Measurements from ENCODE around the gene MLLT11.
"Not testable (repeated sequence)": the region's sequence is repeated elsewhere in the genome, so short reads cannot be mapped to it uniquely, and the experiment has no call there.

The MLLT11 gene

DNA sequence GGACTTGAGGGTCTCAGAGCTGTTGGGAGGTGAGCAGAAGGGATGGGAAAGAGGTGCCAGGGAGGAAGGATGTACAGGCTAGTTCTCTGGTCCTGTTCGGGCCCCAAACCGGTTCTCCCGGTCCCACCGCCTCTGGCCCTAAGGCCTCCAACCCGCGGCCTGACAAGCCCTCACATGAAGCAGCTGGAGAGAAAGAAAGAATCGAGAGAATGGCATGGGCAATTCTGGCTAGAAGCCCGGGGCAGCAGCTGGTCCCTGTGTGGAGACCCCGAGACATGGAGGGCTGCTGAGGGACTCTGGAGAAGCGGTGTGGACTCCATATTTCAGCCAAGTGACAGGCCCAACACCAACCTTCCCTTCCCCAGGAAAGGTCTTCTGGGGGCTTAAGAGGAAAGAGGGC is 1.5 kb upstream of the MLLT11 start:
- DNase-seq, result no peak

- peak; percentile 85 for DNase-seq
These were observed 839 bp upstream of the MLLT11 start, which contains the start of gene CDC42SE1 for GRCh38 chr1:151059109-151060006. Gene CDC42SE1 (minus strand): TSS chr1:151059622. CDS start chr1:151055730, 3,892 bp downstream.

GRCh38 chr1:151060657-151061421 is 642 bp downstream of the MLLT11 start:
- peak; percentile 39 for DNase-seq

DNA sequence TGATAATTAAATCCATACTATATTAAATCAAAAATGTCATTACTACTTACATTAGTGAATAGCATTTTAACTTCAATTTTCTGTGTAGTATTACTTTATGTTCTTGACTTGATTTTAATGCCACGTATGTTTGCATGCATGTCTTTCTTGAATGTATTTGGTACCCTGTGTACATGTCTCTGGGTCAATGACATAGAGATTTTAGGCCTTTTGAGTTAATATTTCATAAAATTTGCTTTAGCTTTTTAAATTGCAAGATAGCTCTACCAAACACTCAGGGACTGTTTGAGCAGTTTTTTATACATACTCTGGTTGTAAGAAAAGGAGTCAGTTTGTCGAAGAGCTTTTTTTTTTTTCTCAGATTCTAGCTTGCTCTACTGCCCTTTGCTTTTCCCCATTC is 1.5 kb downstream of the MLLT11 start:
- DNase-seq, result no peak

DNA sequence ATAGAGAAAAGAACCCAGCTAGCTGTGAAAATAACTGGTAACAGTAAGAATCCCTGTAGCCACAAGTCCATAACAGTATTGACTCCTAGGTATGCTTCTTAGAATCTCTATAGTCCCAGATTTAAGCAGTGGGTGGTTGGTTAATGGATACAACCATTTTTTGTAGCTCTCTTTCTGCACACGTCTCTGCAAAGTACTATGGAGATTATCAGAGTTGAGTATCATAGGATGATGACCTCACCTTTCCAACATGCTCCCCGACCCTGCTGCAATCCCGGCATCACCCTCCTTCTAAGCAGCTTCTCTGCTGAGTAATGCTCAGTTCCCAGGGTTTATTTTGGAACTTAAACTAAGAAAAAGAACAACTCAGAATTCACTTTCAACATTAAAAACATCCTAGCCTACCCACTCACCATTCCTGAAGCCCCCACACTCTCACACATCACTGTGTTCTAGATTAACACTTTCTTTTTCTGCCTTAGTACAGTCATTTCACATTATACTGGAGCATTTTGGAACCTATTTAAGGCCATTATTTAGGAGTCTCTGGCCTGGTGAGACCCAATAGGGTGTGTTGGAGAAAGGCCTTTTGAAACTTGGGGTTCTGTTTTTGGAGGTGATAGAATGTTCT is 2.7 kb downstream of the MLLT11 start:
- DNase-seq, result peak; percentile 89

DNA sequence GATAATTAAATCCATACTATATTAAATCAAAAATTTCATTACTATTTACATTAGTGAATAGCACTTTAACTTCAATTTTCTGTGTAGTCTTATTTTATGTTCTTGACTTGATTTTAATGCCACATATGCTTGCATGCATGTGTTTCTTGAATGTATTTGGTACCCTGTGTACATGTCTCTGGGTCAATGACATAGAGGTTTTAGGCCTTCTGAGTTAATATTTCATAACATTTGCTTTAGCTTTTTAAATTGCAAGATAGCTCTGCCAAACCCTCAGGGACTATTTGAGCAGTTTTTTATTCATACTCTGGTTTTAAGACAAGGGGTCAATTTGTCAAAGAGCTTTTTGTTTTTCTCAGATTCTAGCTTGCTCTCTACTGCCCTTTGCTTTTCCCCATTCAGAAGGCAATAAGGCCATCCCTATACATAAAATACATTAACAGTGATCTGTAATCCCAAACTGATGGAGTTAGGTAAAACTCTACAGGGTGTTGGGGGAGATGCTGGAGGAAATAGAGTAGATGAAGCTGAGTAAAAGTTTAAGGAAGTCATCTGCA is 5.0 kb downstream of the MLLT11 start:
- DNase-seq, result no peak

- DNase-seq, result no peak
These were observed 7.0 kb downstream of the MLLT11 start for GRCh38 chr1:151067185-151067584.

- DNase-seq, result no peak
These were observed 8.9 kb downstream of the MLLT11 start for GRCh38 chr1:151069103-151069486.

GRCh38 chr1:151070474-151071276 is 10.5 kb downstream of the MLLT11 start, which contains the start of gene GABPB2:
Gene GABPB2 (plus strand): TSS chr1:151070761. CDS start chr1:151088190, 17,429 bp downstream.
- peak; percentile 98 for DNase-seq

DNA sequence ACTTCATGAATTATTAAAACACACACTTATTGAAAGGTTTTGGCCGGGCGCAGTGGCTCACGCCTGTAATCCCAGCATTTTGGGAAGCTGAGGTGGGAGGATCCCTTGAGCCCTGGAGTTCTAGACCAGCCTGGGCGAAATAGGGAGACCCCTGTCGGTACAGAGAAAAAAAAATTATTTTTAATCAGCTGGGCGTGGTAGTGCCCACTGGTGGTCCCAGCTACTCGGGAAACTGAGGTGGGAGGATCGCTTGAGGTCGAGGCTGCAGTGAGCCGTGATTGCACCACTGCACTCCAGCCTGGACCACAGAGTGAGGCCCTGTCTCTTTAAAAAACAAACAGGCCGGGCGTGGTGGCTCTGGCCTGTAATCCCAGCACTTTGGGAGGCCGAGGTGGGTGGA is 12.0 kb downstream of the MLLT11 start:
- no peak for DNase-seq

DNA sequence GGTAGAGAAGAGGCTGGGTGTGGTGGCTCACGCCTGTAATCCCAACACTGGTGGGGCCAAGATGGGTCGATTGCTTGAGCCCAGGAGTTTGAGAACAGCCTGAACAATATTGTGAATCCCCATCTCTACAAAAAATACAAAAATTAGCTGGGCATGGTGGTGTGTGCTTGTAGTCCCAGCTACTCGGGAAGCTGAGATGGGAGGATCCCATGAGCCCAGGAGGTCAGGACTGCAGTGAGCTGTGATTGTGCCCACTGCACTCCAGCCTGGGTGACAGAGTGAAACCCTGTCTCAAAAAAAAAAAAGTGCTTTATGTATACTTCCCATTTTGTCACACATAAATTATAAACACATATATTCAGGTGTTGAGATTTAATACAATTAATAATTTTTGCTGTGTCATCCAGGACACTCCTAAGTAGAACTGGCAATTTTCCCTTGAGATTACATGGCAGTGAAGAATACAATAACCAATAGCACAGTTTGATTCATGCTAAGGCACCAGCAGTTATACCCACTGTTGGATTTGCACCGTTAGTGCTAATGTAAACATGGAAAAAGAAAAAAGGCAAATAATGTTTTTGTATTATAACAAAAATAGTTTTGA is 25.9 kb downstream of the MLLT11 start:
- no peak for DNase-seq

GRCh38 chr1:151097426-151097825 is 37.2 kb downstream of the MLLT11 start:
- not testable (repeated sequence) for DNase-seq

GRCh38 chr1:151098126-151098525 is 37.9 kb downstream of the MLLT11 start:
- DNase-seq, result no peak

- DNase-seq, result no peak
These were observed 44.4 kb downstream of the MLLT11 start for GRCh38 chr1:151104630-151105029.

DNA sequence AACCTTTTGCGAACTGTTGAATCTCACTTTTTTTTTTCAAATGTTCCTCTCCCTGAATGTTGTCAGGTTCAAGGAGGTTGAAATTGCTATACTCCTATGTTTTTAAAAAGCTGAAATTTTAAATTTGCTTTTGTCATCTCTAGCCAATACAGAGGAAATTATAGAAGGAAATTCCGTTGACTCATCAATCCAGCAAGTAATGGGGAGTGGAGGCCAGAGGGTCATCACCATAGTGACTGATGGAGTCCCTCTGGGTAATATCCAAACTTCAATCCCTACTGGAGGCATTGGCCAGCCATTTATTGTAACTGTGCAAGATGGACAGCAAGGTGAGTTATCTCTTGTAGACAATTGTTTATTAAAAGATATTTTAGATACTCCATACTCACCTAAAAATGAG is 46.7 kb downstream of the MLLT11 start:
- peak; percentile 43 for DNase-seq

DNA sequence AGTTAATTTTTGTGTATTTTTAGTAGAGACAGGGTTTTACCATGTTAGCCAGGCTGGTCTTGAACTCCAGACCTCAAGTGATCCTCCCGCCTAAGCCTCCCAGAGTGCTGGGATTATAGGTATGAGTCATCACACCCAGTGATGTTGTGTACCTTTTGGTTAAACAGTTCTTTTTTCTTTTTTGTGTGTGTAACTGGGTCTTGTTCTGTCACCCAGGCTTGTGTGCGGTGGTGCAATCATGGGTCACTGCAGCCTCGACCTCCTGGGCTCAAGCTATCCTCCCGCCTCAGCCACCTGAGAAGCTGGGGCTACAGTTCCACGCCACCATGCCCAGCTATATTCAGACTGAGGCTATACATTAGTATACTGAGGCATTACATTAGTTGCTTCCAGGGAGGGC is 48.1 kb downstream of the MLLT11 start:
- DNase-seq, result no peak

- no peak for DNase-seq
These were observed 53.7 kb downstream of the MLLT11 start for GRCh38 chr1:151113877-151114276.
